HG03066 (cell line): ENCODE results near the gene SMIM35.

Experiments
- ATAC-seq: cut with Tn5 transposase; IDR thresholded peaks from one replicate; pipeline ENCODE4 v1.9.1; 2021; ENCODE audit warnings: low read depth; ENCODE audit not compliant: unreplicated experiment

SMIM35 gene

GRCh38 chr11:118111019-118111743 is 24.4 kb upstream of the SMIM35 start:
- no peak for ATAC-seq

- no peak for ATAC-seq
These were observed 22.5 kb upstream of the SMIM35 start for GRCh38 chr11:118109231-118109630.

DNA sequence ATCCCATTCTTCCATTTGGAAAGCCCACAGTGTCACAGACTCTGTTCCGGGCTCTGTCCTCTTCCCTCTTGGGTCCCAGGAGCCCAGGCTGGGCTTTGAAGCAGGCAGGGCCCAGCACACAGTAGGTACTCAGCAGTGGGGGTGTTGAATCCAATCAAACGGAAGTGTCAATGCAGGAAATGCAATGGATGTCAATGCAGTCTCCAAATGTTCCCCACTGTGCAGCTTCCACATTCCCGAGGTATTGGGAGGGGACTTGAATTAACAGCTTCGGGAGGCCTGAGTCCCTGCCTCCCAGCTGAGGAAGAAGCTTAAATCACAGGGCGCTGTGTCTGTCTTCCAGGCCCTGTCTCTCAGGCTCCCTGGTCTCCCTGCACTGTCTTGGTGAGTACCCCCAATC is 21.8 kb upstream of the SMIM35 start:
- ATAC-seq = no peak

- ATAC-seq = no peak
These were observed 20.1 kb upstream of the SMIM35 start for GRCh38 chr11:118106789-118107335.

DNA sequence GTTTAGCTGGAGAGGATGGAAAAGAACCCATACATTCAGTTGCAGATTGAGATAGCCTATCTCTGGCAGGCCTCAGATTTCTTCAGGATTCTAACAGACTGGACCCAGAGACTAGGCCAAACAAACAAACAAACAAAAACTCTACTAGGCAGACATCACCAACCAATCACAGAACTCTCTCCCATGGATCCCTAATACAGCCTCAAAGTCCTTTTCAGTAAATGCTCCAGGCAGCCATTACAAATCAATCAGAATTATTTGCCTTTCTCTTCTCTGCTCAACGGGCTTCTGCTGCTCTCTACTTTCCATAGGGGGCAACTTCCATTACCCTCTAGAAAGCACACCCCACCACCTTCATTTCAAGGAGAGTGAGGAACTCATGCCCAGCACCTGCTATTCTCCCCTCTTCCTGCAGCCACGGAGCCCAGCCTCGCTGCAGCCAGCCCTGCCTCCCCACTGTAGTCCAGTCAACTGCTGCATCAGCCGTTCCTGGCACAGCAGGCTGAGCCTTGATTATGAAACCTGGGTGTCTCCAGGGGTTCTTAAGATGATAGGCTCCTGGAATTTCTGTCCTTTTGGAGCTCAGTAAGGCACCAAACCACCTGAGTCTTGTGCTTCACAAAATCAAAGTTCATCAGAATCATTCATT is 19.0 kb upstream of the SMIM35 start:
- ATAC-seq = no peak

DNA sequence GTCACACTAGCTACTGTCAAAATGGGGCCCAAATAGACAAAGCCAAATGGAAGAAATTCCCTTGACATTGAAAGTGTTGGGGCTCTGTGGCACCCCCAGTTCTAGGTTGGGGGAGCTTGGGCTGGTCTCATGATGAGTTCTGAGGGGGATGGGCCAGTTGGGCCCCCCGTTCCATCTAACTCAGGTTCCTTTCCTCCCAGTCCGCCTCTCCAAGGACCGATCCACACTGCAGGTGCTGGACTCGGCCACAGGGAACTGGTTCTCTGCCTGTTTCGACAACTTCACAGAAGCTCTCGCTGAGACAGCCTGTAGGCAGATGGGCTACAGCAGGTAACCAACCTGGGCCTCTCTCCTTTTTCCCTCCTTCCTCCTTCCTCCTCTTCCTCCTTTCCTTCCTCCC is 17.7 kb upstream of the SMIM35 start:
- no peak for ATAC-seq

GRCh38 chr11:118102721-118103261 is 16.0 kb upstream of the SMIM35 start:
- no peak for ATAC-seq

GRCh38 chr11:118100691-118101232 is 14.0 kb upstream of the SMIM35 start:
- ATAC-seq = no peak

- ATAC-seq = no peak
These were observed 13.2 kb upstream of the SMIM35 start for GRCh38 chr11:118099838-118100556.

GRCh38 chr11:118098996-118099837 is 12.5 kb upstream of the SMIM35 start:
- ATAC-seq = no peak

- ATAC-seq = no peak
These were observed 9.2 kb upstream of the SMIM35 start for GRCh38 chr11:118095967-118096367.

DNA sequence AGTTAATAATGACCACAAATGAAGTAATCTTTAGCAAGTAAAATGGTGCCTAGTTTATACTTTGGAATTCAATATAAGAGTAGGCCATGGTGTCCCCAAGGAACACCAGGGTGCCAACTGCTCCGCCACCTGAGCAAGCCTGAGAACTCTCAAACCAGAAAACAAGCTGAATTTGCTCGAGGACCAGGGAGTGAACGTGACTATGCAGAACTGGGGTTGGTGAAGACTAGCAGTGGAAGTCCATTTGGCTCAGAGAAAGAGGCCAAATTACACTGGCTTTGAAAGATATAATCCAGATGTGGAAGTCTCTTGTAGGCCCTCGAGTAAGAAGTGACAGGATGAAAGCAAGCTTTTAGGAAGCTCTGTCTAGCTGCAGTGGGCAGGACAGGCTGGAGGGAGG is 8.7 kb upstream of the SMIM35 start:
- no peak for ATAC-seq

- no peak for ATAC-seq
These were observed 6.3 kb upstream of the SMIM35 start for GRCh38 chr11:118092907-118093571.

DNA sequence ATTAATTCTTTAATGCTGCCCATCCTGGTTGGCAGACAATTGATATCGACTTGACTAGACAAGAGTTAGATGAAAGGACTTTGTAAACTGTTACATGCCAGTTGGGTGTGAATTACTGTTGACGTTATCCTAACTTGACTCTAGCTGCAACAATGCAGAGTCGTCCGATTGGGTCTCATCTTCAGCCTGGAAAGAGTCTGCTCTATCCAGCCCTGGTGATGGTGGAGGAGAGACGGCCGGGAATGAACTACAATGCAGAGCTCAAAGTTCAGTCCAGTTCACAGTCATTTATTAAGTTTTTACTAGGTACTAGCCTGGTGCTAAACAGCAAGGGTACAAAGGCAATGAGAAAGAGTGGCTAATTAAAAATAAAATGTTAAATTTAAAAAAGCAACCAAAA is 4.9 kb upstream of the SMIM35 start:
- no peak for ATAC-seq

DNA sequence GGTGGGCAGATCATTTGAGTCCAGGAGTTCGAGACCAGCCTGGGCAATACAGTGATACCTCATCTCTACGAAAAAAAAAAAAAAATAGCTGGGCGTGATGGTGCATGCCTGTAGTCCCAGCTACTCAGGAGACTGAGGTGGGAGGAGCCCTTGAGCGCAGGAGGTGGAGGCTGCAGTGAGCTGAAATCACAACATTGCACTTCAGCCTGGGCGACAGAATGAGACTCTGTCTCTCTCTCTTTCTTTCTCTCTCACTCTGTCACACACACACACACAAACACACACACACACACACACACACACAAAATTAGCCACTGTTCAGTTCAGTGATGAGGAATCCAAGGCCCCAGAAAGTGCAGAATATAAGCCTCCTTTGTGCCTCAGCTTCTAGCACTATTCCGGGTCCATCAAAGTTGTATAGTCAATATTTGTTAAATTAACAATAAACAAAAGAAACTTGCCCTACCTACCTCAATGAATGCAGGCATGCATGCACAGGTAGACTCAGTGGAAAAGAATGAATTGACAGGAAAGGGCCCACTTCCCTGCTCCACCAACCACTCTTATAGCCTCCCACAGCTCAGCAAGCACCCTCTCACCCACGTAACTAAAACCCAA is 3.9 kb upstream of the SMIM35 start:
- no peak for ATAC-seq

GRCh38 chr11:118088531-118088930 is 1.8 kb upstream of the SMIM35 start:
- no peak for ATAC-seq

DNA sequence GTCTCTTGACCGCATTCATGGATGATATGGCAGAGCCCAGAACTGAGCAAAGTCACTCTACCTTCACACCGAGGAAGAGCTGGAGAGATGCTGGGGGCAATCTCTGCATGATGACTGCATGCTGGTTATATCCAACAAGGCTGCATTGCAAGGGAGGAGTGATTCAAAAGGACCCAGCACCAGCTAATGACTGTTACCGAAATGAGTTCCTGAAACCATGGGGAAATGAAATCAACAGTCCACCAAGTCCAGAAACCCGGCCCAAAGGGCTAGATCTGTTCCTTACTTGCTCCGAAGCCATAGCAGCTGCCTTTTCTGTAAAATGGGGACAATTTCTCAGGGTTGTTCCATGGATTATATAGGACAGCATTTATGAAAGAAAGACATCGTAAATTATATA is 1.2 kb upstream of the SMIM35 start:
- no peak for ATAC-seq

DNA sequence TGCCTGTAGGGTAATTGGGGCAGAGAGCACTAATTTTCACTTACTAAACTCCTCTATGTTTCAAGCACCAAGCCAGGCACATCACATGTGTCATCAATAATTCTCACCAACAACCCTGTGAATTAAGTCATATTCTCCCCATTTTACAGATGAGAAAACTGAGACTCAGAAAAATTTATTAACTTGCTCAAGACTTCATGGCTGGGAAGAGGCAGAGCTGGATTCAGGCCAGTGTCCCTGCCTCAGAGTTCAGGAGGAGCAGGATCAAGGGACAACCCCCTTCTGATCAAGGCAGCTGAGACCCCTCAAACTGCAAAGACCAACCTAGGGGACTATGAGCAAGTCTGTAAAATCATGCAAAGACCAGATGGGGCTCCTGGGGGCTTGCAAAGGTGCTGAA is 2.1 kb downstream of the SMIM35 start:
- ATAC-seq = no peak

DNA sequence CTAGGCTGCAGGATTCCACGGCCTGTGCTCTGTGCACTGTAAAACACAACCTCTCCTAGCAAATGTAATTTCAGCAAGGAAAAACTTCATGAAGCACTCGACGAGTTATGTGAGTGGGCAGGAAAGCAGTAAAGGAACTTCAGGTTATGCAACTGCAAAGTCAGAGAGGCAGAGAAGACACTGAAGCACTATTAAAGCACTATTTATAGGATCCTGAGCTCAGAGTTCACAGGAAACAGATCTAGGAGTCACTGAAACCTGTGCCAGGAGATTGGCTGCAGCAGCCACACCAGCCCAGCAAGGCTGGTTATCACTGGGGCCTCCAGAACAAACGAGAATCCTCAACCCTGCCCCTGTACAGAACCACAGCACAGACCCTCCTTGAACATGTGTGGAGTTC is 2.5 kb downstream of the SMIM35 start:
- ATAC-seq = no peak
